Stimulated activated CD4-positive, alpha-beta T cell treated with anti-CD3 and anti-CD28 coated beads, Interleukin-15, amount 100 ng/mL, for 48 hours (primary cell): Measurements from ENCODE around the gene SAMD15.
"Not testable (repeated sequence)": the region's sequence is repeated elsewhere in the genome, so short reads cannot be mapped to it uniquely, and the experiment has no call there.

ENCODE experiments used
- DNase-seq, 2 donors: peaks; one replicate each; pipeline ENCODE4 v3.0.0-alpha.2; 2020; ENCODE audit warnings: low read depth in 2 of 2

The SAMD15 gene

DNA sequence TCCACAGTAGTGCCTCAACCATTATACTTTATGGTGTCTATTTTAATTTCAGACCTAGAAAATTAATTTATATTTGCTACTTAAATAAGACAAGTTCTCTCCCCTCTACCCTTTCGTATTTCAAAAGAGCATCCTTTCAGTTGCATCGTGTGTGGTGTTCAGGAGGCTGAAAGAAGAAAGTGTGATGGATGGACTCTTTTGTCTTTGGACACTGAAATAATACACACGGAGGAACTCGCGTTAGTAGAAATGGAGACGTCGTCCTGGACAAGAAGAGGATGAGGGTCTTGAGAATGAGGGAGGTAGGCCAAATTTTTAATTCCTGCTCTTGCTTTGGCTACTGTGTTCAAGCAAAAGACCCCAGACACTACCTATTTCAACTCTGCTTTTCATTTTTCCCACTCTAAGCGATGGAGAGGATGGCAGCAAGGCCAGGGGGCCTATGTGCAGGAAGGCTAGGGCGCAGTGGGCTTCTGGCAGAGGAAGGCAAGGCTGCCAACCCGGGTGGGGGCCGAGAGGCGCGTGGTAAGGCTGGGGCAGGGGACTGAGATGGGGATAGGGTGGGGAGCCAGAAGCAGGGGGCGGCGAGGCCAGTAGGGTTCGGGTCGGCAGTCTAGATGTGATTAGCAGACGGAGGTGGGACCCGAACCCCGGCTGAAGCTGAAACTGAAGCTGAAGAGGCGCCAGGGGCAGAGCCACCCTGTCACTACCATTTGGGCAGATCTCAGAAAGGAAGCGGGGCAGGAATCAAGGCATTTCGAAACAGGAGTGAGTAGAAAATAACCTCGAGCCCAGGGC, 1.0 kb upstream of the SAMD15 start:
- peak; percentile 12 to 19 for DNase-seq

DNA sequence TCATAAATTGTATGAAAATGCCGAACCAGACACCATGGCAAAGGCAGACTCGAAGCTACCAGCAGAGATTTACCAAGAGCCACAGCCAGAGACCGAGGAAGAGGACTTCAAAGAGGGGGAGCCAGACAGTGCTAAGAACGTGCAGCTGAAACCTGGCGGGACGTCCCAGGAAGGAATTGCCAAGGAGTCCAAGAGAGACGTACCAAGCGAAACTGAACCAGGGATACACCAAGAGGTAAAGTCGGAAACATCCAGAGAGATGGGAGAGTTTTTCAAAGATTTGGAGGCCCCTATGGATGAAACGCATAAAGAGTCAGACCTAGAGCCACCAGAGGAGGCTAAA, 294 bp downstream of the SAMD15 start:
- no peak for DNase-seq

DNA sequence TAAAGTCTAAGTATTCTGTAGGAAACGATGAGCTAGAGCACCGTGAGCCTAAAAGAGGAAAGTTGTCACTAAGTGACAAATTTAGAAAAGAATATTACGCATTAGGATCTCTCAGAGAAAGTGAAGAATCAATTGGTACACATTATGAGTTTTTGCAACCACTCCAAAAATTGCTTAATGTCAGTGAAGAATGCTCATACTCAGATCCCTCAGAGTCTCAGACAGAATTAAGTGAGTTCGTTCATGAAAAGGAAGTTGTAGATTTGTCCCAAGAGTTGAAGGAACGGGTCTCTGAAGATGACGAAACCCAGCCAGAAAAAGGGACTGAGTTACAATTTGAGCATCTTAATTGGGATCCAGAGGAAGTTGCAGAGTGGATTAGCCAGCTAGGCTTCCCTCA, 1.5 kb downstream of the SAMD15 start:
- DNase-seq, result no peak

DNA sequence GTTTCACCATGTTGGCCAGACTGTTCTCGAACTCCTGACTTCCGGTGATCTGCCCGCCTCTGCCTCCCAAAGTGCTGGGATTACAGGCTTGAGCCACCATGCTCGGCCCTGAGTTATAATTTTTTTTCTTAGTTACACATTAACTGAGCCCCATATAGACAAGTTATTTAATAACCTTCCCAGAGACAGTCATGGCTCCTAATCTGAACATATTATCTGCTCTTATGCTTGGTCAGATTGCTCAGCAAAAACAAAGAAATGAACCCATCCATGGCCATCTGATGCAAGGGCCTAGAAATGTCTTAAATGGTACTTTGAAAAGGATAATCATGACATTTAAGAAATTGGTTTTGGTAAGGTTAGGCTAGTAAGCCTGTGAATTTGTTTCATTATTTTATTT, 13.0 kb downstream of the SAMD15 start:
- no peak for DNase-seq

DNA sequence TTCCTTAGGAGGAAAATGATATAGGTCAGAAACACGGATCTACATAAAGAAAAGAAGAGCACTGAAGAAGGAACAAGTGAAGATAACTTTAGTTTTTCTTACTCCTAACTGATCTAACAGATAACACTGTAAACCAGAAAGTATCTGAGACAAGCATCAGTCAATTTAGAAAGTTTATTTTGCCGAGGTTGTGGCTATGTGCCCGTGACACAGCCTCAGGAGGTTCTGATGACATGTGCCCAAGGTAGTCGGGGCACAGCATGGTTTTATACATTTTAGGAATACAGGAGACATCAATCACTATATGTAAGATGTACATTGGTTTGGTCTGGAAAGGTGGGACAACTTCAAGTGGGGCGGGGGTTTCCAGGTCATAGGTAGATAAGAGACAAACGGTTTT, 23.0 kb downstream of the SAMD15 start:
- no peak for DNase-seq

DNA sequence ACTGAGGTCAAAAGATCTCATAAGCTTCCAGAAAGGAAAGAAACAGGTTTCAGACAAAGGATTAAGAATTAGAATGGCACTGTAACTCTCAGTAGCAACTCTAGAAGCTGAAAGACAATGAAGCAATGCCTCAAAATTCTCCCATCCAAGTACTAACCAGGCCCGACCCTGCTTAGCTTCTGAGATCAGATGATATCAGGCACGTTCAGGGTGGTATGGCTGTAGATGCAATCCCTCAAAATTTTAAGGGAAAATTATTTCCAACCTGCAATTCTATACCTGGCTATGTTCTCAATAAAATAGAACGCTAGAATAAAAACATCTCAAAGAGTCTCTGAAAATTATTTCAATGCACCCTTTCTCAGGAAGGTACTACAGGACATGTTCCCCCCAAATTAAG, 26.6 kb downstream of the SAMD15 start:
- DNase-seq, result no peak

DNA sequence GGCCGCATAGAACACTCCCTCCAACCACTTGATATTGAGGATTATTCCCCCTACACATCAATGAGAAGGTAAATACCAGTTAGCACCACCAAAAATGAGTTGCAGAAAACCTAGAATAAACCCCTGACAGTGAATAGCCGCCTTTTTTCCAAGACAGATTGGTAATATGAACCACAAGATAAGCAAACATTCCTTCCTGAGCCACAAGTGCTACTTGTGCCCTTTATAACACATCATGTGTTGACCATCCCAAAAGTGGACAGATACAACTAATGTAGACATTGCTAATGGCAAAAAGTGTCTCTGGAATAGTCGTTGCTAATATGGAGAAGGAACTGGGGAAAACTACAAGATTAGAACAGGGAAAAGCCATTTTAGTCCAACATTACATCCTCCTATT, 28.9 kb downstream of the SAMD15 start:
- DNase-seq, result no peak

DNA sequence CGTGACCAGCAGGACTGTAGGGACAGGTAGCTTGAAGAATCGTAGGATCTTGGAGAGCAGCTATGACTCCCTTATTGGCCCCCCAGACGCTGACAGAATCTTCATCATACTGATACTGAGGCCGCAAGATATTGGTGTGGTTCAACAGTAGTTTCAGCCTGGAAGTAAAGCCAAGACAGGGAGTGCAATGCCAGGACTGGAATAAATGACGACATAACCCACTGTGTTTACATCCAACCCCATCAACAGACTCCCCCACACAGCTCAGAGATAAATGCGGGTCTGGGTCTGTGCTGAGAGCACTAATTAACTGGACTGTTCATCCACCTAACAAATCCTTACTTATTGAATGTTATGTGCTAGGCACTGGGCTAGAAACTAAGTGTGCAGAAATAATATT, 29.5 kb downstream of the SAMD15 start:
- DNase-seq, result no peak

DNA sequence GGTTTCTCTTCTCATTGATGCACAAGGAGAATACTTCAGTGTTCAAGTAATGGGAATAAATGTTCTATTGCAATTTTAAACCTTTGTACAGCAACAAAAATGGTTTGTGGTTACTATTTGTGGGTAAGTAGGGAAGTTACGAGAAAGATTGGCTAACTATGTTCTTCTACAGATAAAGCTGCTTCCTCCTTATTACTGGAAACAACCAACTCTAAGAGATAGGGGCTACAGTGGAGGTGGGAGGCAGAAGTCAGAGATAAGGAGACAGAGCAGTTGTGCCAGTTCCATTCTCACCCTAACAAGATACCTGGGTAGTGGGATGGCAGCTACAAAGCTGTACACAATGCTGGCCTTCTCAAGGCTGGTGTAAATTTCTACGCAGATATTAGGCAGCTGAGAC, 30.0 kb downstream of the SAMD15 start:
- no peak for DNase-seq

DNA sequence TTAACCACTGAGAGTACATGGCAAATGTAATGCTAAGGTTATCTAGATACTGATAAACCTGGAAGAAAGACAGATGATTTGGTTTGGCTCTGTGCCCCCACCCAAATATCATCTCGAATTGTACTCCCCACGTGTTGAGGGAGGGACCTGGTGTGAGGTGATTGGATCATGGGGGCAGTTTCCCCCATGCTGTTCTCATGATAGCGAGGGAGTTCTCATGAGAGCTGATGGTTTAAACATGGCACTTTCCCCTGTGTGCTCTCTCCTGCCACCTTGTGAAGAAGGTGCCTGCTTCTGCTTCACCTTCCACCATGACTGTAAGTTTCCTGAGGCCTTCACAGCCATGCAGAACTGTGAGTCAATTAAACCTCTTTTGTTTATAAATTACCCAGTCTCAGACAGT, 32.0 kb downstream of the SAMD15 start:
- no peak for DNase-seq

DNA sequence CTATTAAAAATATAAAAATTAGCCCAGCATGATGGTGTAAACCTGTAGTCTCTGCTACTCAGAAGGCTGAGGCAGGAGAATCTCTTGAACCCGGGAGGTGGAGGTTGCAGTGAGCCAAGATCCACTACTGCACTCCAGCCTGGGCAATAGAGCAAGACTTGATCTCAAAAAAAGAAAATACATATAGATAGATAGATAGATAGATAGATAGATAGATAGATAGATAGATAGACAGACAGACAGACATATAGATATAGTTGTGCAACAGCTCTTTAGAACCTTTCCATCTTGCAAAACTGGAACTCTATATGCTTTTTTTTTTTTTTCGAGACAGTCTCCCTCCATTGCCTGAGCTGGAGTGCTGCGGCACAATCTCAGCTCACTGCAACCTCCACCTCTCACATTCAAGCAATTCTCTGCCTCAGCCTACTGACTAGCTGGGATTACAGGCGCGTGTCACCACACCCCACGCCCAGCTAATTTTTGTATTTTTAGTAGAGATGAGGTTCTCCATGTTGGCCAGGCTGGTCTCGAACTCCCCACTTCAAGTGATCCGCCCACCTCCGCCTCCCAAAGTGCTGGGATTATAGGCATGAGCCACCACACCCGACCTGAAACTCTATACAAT, 38.3 kb downstream of the SAMD15 start:
- DNase-seq, result not testable (repeated sequence)

DNA sequence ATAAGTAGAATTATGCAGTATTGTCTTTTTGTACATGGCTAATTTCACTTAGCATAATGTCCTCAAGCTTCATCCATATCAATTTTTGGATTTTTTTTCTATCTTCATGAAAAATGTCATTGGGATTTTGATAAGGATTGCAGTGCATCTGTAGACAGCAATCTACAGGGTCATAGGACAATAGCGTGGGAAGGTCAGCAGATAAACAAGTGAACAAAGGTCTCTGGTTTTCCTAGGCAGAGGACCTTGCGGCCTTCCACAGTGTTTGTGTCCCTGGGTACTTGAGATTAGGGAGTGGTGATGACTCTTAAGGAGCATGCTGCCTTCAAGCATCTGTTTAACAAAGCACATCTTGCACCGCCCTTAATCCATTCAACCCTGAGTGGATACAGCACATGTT, 38.9 kb downstream of the SAMD15 start:
- DNase-seq, result not testable (repeated sequence)

DNA sequence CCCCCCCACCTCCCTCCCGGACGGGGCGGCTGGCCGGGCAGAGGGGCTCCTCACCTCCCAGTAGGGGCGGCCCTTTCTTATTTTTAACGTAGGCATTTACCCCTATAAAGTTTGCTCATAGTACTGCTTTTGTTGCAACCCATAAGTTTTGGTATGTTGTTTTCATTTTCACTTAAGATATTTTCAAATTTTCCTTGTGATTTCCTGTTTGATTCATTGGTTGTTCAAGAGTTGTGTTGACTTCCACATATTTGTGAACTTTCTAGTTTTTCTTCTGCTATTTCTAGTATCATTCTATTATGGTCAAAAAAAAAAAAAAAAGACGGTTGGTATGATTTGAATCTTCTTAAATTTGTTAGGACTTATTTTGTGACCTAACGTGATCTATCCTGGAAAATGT, 39.7 kb downstream of the SAMD15 start:
- no peak for DNase-seq

DNA sequence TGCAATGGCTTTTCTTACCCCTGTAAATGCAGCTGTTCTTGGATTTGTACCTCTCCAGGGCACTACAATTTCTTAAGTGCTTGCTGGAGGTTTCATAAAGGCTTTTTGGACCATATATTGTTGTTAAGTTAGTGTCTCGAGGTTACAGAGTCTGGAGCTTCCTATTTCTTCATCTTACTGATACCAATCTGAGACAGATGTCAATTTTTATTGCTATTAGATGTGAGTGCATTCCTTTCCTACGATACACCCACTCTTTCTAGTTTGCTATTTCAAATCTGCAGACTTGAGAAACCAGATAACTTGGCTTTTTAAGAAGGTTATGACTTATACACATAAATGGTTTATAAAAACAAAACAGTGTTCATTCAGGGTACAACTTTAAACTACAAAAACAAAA, 44.0 kb downstream of the SAMD15 start:
- DNase-seq, result no peak

DNA sequence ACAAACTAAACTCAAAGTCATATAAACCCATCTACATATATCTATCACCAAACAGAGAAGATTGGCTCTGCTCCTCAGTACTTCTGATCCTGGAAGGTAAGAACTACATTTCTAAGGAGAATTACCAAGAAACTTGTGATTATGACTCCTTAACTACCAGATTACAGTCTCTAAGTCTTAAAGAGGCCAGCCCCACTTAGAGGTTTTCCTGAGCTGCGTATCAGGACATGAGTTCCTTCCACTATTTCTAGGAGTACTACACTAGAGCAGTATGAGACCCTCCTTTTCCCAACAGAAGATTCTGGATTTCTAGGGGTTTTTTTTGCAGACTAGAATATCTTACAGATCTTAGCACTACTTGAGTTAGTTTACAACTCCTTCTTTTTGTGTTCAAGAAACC, 46.2 kb downstream of the SAMD15 start, which contains the start of gene NOXRED1:
Gene NOXRED1 (minus strand): TSS at position 101 of the 400 bp plus-strand sequence. CDS start 634 bp downstream, outside the sequence.
- no peak for DNase-seq

DNA sequence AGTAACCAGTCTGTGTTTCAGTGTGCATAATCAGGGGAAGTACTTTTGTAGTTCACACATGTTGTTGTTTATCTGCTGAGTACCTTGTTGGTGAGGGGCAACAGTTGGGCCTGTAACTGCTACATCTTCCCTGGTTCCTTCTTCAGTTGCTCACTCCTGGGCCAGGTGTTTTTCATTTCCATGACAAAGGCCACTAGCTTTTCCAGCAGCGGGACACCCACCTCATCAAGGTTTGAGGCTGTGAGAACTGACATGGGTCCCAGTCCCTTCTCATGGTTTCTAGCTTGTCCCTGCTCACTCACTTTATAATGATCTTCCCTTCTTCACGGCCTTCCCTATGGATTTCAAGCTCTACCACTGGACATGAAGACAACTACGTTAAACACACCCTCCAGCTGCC, 47.7 kb downstream of the SAMD15 start:
- DNase-seq, result no peak

DNA sequence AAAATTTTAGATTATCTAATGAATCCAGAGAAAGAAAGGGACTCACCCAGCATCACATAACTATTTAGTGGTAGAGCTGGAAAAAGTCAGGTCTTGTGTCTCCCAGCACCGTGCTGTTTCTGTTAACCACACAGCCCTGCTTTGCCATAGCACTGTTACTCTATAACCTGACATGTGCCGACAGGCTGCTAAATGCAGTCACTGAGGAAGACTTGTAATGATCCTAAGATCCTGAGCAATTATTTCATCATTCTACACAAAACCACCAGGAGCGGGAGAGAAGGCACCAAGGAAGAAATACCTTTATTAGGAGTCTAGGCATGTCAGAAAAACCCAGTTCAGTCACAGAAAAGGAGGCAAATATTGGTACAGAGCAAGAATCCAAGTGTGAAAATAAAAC, 49.2 kb downstream of the SAMD15 start:
- DNase-seq, result no peak

DNA sequence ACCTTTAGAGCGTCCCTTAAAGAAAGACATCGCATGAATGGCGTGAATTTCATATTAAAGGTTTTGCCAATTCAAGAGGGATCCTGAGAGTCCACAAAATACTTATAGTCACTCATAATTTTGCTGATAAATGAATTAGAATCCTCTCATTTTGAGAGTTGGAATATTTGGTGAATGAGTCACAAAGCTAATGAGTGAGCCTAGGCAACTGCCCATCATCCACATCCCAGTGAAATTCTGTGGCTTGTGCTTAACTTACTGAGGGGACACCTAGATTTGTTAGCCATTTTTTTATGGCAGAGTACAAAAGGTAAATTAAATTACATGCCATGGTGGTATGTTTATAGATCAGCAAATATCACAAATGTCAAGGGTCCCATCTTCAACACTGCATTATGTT, 58.9 kb downstream of the SAMD15 start:
- DNase-seq, result no peak

DNA sequence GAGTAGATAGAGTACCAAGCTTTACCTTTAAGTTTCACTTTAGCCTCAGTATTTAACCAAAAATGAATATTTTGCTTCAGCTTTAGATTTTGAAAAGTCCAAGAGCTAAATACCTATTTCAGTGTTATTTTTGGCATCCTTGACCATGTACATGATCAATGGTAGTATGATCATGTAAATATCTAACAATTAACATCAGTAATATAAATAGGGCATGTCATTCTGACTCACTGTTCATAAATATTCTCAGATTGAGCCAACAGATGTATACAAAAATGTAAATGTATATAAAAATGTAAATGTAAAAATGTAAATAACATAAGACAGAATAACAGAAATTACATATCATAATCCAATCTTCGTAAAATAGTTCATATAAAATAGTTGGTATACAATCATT, 61.4 kb downstream of the SAMD15 start:
- DNase-seq, result no peak

DNA sequence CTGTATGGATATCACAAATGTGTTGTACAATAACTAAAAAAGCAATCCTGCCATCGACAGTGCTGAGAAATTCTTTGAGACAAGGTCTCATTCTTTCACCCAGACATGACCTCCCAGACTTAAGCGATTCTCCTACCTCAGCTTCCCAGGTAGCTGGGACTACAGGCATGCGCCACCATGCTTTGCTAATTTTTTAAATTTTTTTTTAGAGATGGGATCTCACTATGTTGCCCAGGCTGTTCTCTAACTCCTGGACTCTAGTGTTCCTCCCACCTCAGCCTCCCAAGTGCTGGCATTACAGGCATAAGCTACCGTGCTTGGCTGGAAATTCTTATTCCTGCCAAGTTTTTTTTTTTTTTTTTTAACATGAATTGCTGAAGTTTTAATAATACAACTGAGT, 62.7 kb downstream of the SAMD15 start:
- DNase-seq, result no peak
